Gastrocnemius medialis (tissue), 4 donors: Measurements from ENCODE around the gene HIBCH.

ENCODE experiments used
- POLR2A ChIP-seq, 2 donors: fragments of 450-650 bp; IDR thresholded peaks; one replicate each; pipeline ENCODE4 v1.6.1; 2017; ENCODE audit warnings: antibody characterized with exemption in 2 of 2, mild to moderate bottlenecking in 2 of 2, moderate library complexity in 2 of 2
- TF ChIP-seq, protein P1 (sequence below), 5 experiments: fragments of 450-650 bp in 3 of 5; fragments of 200-600 bp in 2 of 5; sonication (generic) in 2 of 5; IDR thresholded peaks in 4 of 5; conservative IDR thresholded peaks in 1 of 5; 1 replicate in 4 of 5; 2 replicates in 1 of 5; pipeline ENCODE4 v1.5.1; 2016 to 2019; ENCODE audit warnings: antibody characterized with exemption in 5 of 5, mild to moderate bottlenecking in 3 of 5, moderate library complexity in 3 of 5

- TF ChIP-seq, protein P1, sequence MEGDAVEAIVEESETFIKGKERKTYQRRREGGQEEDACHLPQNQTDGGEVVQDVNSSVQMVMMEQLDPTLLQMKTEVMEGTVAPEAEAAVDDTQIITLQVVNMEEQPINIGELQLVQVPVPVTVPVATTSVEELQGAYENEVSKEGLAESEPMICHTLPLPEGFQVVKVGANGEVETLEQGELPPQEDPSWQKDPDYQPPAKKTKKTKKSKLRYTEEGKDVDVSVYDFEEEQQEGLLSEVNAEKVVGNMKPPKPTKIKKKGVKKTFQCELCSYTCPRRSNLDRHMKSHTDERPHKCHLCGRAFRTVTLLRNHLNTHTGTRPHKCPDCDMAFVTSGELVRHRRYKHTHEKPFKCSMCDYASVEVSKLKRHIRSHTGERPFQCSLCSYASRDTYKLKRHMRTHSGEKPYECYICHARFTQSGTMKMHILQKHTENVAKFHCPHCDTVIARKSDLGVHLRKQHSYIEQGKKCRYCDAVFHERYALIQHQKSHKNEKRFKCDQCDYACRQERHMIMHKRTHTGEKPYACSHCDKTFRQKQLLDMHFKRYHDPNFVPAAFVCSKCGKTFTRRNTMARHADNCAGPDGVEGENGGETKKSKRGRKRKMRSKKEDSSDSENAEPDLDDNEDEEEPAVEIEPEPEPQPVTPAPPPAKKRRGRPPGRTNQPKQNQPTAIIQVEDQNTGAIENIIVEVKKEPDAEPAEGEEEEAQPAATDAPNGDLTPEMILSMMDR (IDR thresholded peaks at IDR 0.05 in 4 of 5, conservative IDR thresholded peaks at IDR 0.05 in 1 of 5) = no peak
- no peak for TF ChIP-seq POLR2A (IDR thresholded peaks at IDR 0.05)
These were observed 3.8 kb upstream of the HIBCH start for GRCh38 chr2:190323406-190323805.
